Measurements from ENCODE around the gene PCDHB14. TPM values are rescaled to one million over a fixed set of nuclear protein-coding genes. Genes with fewer than 3 reads are reported as not detected.
"Not testable (repeated sequence)": the region's sequence is repeated elsewhere in the genome, so short reads cannot be mapped to it uniquely, and the experiment has no call there.

Gene PCDHB14
- total RNA-seq, 1 experiment from 2014 or later: 4.7 TPM

- POLR2A ChIA-PET: interaction anchor here (2.2 to 3.5 kb wide), 3 partner anchors 334 to 343 kb away, joined by 15 to 91 read pairs (median 46); no protein-coding TSS in a partner anchor
- intact Hi-C loops (cut with micrococcal nuclease): loop anchor here (10.0 kb wide), 1 partner anchor 190 kb away; the partner anchor contains the start of genes PCDHGA10 and PCDHGB7
These were observed 1.7 kb downstream of the PCDHB14 start for GRCh38 chr5:141224844-141225243.

GRCh38 chr5:141225421-141225820 is 2.3 kb downstream of the PCDHB14 start:
- DNase-seq (ENCODE audit: unreplicated experiment); H3K4me1 Mint-ChIP-seq (ENCODE audit: insufficient read depth, unreplicated experiment); H3K4me3 Mint-ChIP-seq (ENCODE audit: unreplicated experiment); H3K27me3 Mint-ChIP-seq (ENCODE audit: insufficient read depth, unreplicated experiment); H3K27ac Mint-ChIP-seq (ENCODE audit: low read depth, unreplicated experiment); BruUV-seq (replicated peaks): not testable (repeated sequence)
- CTCF ChIA-PET: interaction anchor here (0.6 to 3.6 kb wide), 4 partner anchors 92 to 338 kb away, joined by 3 to 20 read pairs (median 7); partner anchors contain the start of gene TAF7
- intact Hi-C loops (cut with micrococcal nuclease): loop anchor here (10.0 kb wide), 1 partner anchor 189 kb away; the partner anchor contains the start of genes PCDHGA10 and PCDHGB7
- peaks cover 20% of the 10 kb centered on the region for H3K36me3 Mint-ChIP-seq (ENCODE audit: insufficient read depth, unreplicated experiment)
- POLR2A ChIA-PET: interaction anchor here (1.0 to 1.5 kb wide), 3 partner anchors 95 to 339 kb away, joined by 3 read pairs; partner anchors contain the start of gene PCDHGC3
- peaks cover 17% of the 10 kb centered on the region for H3K9me3 Mint-ChIP-seq (ENCODE audit: unreplicated experiment)

More at GRCh38 chr5:141224844-141225243, 1.7 kb downstream of the PCDHB14 start:
- H3K4me1 Mint-ChIP-seq (ENCODE audit: insufficient read depth, unreplicated experiment); BruUV-seq (replicated peaks); H3K27ac Mint-ChIP-seq (ENCODE audit: low read depth, unreplicated experiment); H3K27me3 Mint-ChIP-seq (ENCODE audit: insufficient read depth, unreplicated experiment); H3K4me3 Mint-ChIP-seq (ENCODE audit: unreplicated experiment); DNase-seq (ENCODE audit: unreplicated experiment): not testable (repeated sequence)
- CTCF ChIA-PET: interaction anchor here (0.6 to 3.3 kb wide), 7 partner anchors 14 to 821 kb away, joined by 3 to 66 read pairs (median 15); partner anchors contain the start of gene PCDHA4
- H3K9me3 Mint-ChIP-seq (ENCODE audit: unreplicated experiment): peaks cover 22% of the 10 kb centered on the region
- H3K36me3 Mint-ChIP-seq (ENCODE audit: insufficient read depth, unreplicated experiment): peaks cover 20% of the 10 kb centered on the region

GRCh38 chr5:141234109-141234667 is 11.0 kb downstream of the PCDHB14 start:
- POLR2A ChIA-PET: interaction anchor here (2.2 kb wide), 1 partner anchor 11 kb away, joined by 6 read pairs; the partner anchor contains the start of gene PCDHB14
- TF ChIP-seq CTCF (IDR thresholded peaks at IDR 0.05; ENCODE audit: unreplicated experiment): no peak

GRCh38 chr5:141235922-141236321 is 12.8 kb downstream of the PCDHB14 start:
- DNase-seq (ENCODE audit: unreplicated experiment); BruUV-seq (replicated peaks); H3K27ac Mint-ChIP-seq (ENCODE audit: low read depth, unreplicated experiment); intact Hi-C loops (cut with micrococcal nuclease); H3K4me1 Mint-ChIP-seq (ENCODE audit: insufficient read depth, unreplicated experiment); POLR2A ChIA-PET; CTCF ChIA-PET; H3K4me3 Mint-ChIP-seq (ENCODE audit: unreplicated experiment); H3K27me3 Mint-ChIP-seq (ENCODE audit: insufficient read depth, unreplicated experiment): not testable (repeated sequence)
- peaks cover 39% of the 10 kb centered on the region for H3K9me3 Mint-ChIP-seq (ENCODE audit: unreplicated experiment)
- peaks cover 24% of the 10 kb centered on the region for H3K36me3 Mint-ChIP-seq (ENCODE audit: insufficient read depth, unreplicated experiment)

More at GRCh38 chr5:141234109-141234667, 11.0 kb downstream of the PCDHB14 start:
- no TSS peak for BruUV-seq (replicated peaks)
- Mint-ChIP-seq H3K4me3 (ENCODE audit: unreplicated experiment) (no peak overlapping the region), H3K4me1 (ENCODE audit: insufficient read depth, unreplicated experiment) (no peaks in the 10 kb centered on the region), H3K27me3 (ENCODE audit: insufficient read depth, unreplicated experiment) (no peaks in the 10 kb centered on the region), H3K36me3 (ENCODE audit: insufficient read depth, unreplicated experiment) (peaks cover 17% of the 10 kb centered on the region), H3K9me3 (ENCODE audit: unreplicated experiment) (peaks cover 23% of the 10 kb centered on the region), H3K27ac (ENCODE audit: low read depth, unreplicated experiment) (no peak overlapping the region)
- CTCF ChIA-PET: interaction anchor here (0.8 to 3.1 kb wide), 4 partner anchors 11 to 324 kb away, joined by 3 to 17 read pairs (median 4); partner anchors contain the start of genes PCDHB10 and PCDHB14
- no peak for DNase-seq (ENCODE audit: unreplicated experiment)
- intact Hi-C loops (cut with micrococcal nuclease): no loop called here

- peaks cover 28% of the 10 kb centered on the region for H3K36me3 Mint-ChIP-seq (ENCODE audit: insufficient read depth, unreplicated experiment)
- no TSS peak for BruUV-seq (replicated peaks)
- no peak overlapping the region for H3K4me3 Mint-ChIP-seq (ENCODE audit: unreplicated experiment)
- intact Hi-C loops (cut with micrococcal nuclease): no loop called here
- DNase-seq (ENCODE audit: unreplicated experiment): no peak
- H3K4me1 Mint-ChIP-seq (ENCODE audit: insufficient read depth, unreplicated experiment): no peaks in the 10 kb centered on the region
- peaks cover 40% of the 10 kb centered on the region for H3K9me3 Mint-ChIP-seq (ENCODE audit: unreplicated experiment)
- CTCF ChIA-PET: interaction anchor here (0.7 kb wide), 1 partner anchor 320 kb away, joined by 3 read pairs; no protein-coding TSS in a partner anchor
- POLR2A ChIA-PET: no interaction called here
- no peaks in the 10 kb centered on the region for H3K27me3 Mint-ChIP-seq (ENCODE audit: insufficient read depth, unreplicated experiment)
- no peak overlapping the region for H3K27ac Mint-ChIP-seq (ENCODE audit: low read depth, unreplicated experiment)
- no peak for TF ChIP-seq CTCF (IDR thresholded peaks at IDR 0.05; ENCODE audit: unreplicated experiment)
These were observed 13.6 kb downstream of the PCDHB14 start for GRCh38 chr5:141236516-141237313.

All from MCF 10A (cell line).